ENCODE measurements around the gene BICC1. TPM values are rescaled to one million over a fixed set of nuclear protein-coding genes. Genes with fewer than 3 reads are reported as not detected.
A peak's percentile ranks its signal among the peaks of the same experiment; 100 is the strongest.

The BICC1 gene
- total and polyA plus RNA-seq, 2 donors (not counting 1 experiment from before 2014, with no cell fraction given): 22.6 to 64.7 TPM

GRCh38 chr10:58776568-58777318 lies 264.1 kb downstream of the BICC1 start:
- no peak overlapping the region for H3K27ac ChIP-seq (ENCODE audit: insufficient read depth, low read length)
- peaks cover 8% of the 10 kb centered on the region for H3K4me1 ChIP-seq (ENCODE audit: control insufficient read depth, extremely low read depth, insufficient read depth, low read length)
- no peak overlapping the region for H2AFZ ChIP-seq (ENCODE audit: low read length)
- no peak overlapping the region for H3K4me3 ChIP-seq (replicated peaks in 1 of 4; ENCODE audit: control extremely low read depth in 1 of 4, insufficient read depth in 1 of 4, low read depth in 3 of 4, low read length in 4 of 4)
- TF ChIP-seq CTCF (conservative IDR thresholded peaks at IDR 0.05 in 1 of 2, IDR thresholded peaks at IDR 0.05 in 1 of 2; ENCODE audit: low read depth in 1 of 2, low read length in 2 of 2): no peak
- TF ChIP-seq EZH2 (IDR thresholded peaks at IDR 0.05; ENCODE audit: low read length, missing control alignments): no peak
- H3K9me3 ChIP-seq (ENCODE audit: control insufficient read depth, insufficient read depth, low read depth, low read length): no peaks in the 10 kb centered on the region
- peak overlapping the region; percentile 2 for H3K4me2 ChIP-seq (ENCODE audit: extremely low read depth, insufficient read depth, low read length)
- no peaks in the 10 kb centered on the region for H4K20me1 ChIP-seq (ENCODE audit: control insufficient read depth, extremely low read depth, insufficient read depth, low read length)
- DNase-seq (ENCODE audit: low read depth in 2 of 2): no peak
- H3K27me3 ChIP-seq (ENCODE audit: control insufficient read depth, insufficient read depth, low read length): no peaks in the 10 kb centered on the region
- H3K9ac ChIP-seq (ENCODE audit: insufficient read depth, low read length): no peak overlapping the region
- no peaks in the 10 kb centered on the region for H3K36me3 ChIP-seq (ENCODE audit: control insufficient read depth, insufficient read depth, low read length)
- no peaks in the 10 kb centered on the region for H3K79me2 ChIP-seq (ENCODE audit: control insufficient read depth, insufficient read depth, low read length)

- H3K27ac ChIP-seq (ENCODE audit: insufficient read depth, low read length): no peak overlapping the region
- no peak overlapping the region for H3K9ac ChIP-seq (ENCODE audit: insufficient read depth, low read length)
- no peaks in the 10 kb centered on the region for H3K27me3 ChIP-seq (ENCODE audit: control insufficient read depth, insufficient read depth, low read length)
- TF ChIP-seq CTCF (conservative IDR thresholded peaks at IDR 0.05 in 1 of 2, IDR thresholded peaks at IDR 0.05 in 1 of 2; ENCODE audit: low read depth in 1 of 2, low read length in 2 of 2): no peak
- TF ChIP-seq EZH2 (IDR thresholded peaks at IDR 0.05; ENCODE audit: low read length, missing control alignments): no peak
- H3K79me2 ChIP-seq (ENCODE audit: control insufficient read depth, insufficient read depth, low read length): no peaks in the 10 kb centered on the region
- no peak overlapping the region for H3K4me3 ChIP-seq (replicated peaks in 1 of 4; ENCODE audit: control extremely low read depth in 1 of 4, insufficient read depth in 1 of 4, low read depth in 3 of 4, low read length in 4 of 4)
- no peaks in the 10 kb centered on the region for H4K20me1 ChIP-seq (ENCODE audit: control insufficient read depth, extremely low read depth, insufficient read depth, low read length)
- H2AFZ ChIP-seq (ENCODE audit: low read length): no peak overlapping the region
- peaks cover 14% of the 10 kb centered on the region for H3K4me1 ChIP-seq (ENCODE audit: control insufficient read depth, extremely low read depth, insufficient read depth, low read length)
- no peaks in the 10 kb centered on the region for H3K9me3 ChIP-seq (ENCODE audit: control insufficient read depth, insufficient read depth, low read depth, low read length)
- H3K36me3 ChIP-seq (ENCODE audit: control insufficient read depth, insufficient read depth, low read length): no peaks in the 10 kb centered on the region
- no peak for DNase-seq (ENCODE audit: low read depth in 2 of 2)
- no peak overlapping the region for H3K4me2 ChIP-seq (ENCODE audit: extremely low read depth, insufficient read depth, low read length)
These were observed 266.3 kb downstream of the BICC1 start for GRCh38 chr10:58778966-58779365.

- Histone ChIP-seq H3K27ac (ENCODE audit: insufficient read depth, low read length) (no peak overlapping the region), H3K9me3 (ENCODE audit: control insufficient read depth, insufficient read depth, low read depth, low read length) (no peaks in the 10 kb centered on the region), H3K4me1 (ENCODE audit: control insufficient read depth, extremely low read depth, insufficient read depth, low read length) (peaks cover 14% of the 10 kb centered on the region), H3K4me3 (replicated peaks in 1 of 4; ENCODE audit: control extremely low read depth in 1 of 4, insufficient read depth in 1 of 4, low read depth in 3 of 4, low read length in 4 of 4) (no peak overlapping the region), H4K20me1 (ENCODE audit: control insufficient read depth, extremely low read depth, insufficient read depth, low read length) (no peaks in the 10 kb centered on the region), H3K36me3 (ENCODE audit: control insufficient read depth, insufficient read depth, low read length) (no peaks in the 10 kb centered on the region), H2AFZ (ENCODE audit: low read length) (no peak overlapping the region), H3K27me3 (ENCODE audit: control insufficient read depth, insufficient read depth, low read length) (no peaks in the 10 kb centered on the region), H3K79me2 (ENCODE audit: control insufficient read depth, insufficient read depth, low read length) (no peaks in the 10 kb centered on the region), H3K9ac (ENCODE audit: insufficient read depth, low read length) (no peak overlapping the region), H3K4me2 (ENCODE audit: extremely low read depth, insufficient read depth, low read length) (no peak overlapping the region)
- TF ChIP-seq EZH2 (IDR thresholded peaks at IDR 0.05; ENCODE audit: low read length, missing control alignments): no peak
- no peak for TF ChIP-seq CTCF (conservative IDR thresholded peaks at IDR 0.05 in 1 of 2, IDR thresholded peaks at IDR 0.05 in 1 of 2; ENCODE audit: low read depth in 1 of 2, low read length in 2 of 2)
- no peak for DNase-seq (ENCODE audit: low read depth in 2 of 2)
These were observed 266.9 kb downstream of the BICC1 start for GRCh38 chr10:58779594-58779993.
